H1 (cell line): ENCODE data around the gene MGARP. TPM values are rescaled to one million over a fixed set of nuclear protein-coding genes. Genes with fewer than 3 reads are reported as not detected.

Experiments used
- BCL11A ChIP-seq, 2 experiments: IDR thresholded peaks; one replicate each; pipeline ENCODE4 v1.6.1; 2011; ENCODE audit warnings: low read depth in 2 of 2, low read length in 2 of 2, mild to moderate bottlenecking in 2 of 2
- CHD1 ChIP-seq: IDR thresholded peaks from 2 replicates; pipeline ENCODE4 v1.6.1; 2012; ENCODE audit warnings: low read depth, low read length, improper control_type of control experiment
- CTBP2 ChIP-seq: IDR thresholded peaks from 2 replicates; pipeline ENCODE4 v1.7.0; 2011; ENCODE audit warnings: borderline replicate concordance, mild to moderate bottlenecking, moderate library complexity, mixed read lengths, low read length; ENCODE audit not compliant: insufficient read depth, insufficient read length
- EGR1 ChIP-seq: IDR thresholded peaks from 2 replicates; pipeline ENCODE4 v1.6.1; 2011; ENCODE audit warnings: low read depth, low read length, borderline replicate concordance
- GTF2F1 ChIP-seq: IDR thresholded peaks from 2 replicates; pipeline ENCODE4 v1.6.1; 2012; ENCODE audit warnings: low read depth, low read length, improper control_type of control experiment, borderline replicate concordance
- HDAC2 ChIP-seq, 2 experiments: fragments of 300-600 bp in 1 of 2; sonication (generic) in 1 of 2; IDR thresholded peaks; 2 replicates each; pipeline ENCODE4 v1.6.1; 2011 to 2012; ENCODE audit warnings: low read depth in 2 of 2, low read length in 2 of 2, mild to moderate bottlenecking in 2 of 2, moderate library complexity in 2 of 2, borderline replicate concordance in 1 of 2, inconsistent platforms in 1 of 2
- JUN ChIP-seq: IDR thresholded peaks from 2 replicates; pipeline ENCODE4 v1.6.1; 2011; ENCODE audit warnings: low read depth, mild to moderate bottlenecking, improper control_type of control experiment, low read length
- MAX ChIP-seq: IDR thresholded peaks from 2 replicates; pipeline ENCODE4 v1.6.1; 2012; ENCODE audit warnings: inconsistent platforms
- POLR2A ChIP-seq, 2 experiments: IDR thresholded peaks; 1 replicate in 1 of 2; 2 replicates in 1 of 2; pipeline ENCODE4 v1.6.1; 2011; ENCODE audit warnings: low read depth in 2 of 2, low read length in 2 of 2, mild to moderate bottlenecking in 2 of 2; ENCODE audit errors: control extremely low read depth in 1 of 2
- RAD21 ChIP-seq, 2 experiments: IDR thresholded peaks in 1 of 2; conservative IDR thresholded peaks in 1 of 2; 2 replicates each; pipeline ENCODE4 v1.6.1; 2011; ENCODE audit warnings: low read depth in 2 of 2, low read length in 2 of 2, improper control_type of control experiment in 1 of 2, inconsistent platforms in 1 of 2, mild to moderate bottlenecking in 1 of 2, moderate library complexity in 1 of 2
- RXRA ChIP-seq: IDR thresholded peaks from 2 replicates; pipeline ENCODE4 v1.6.1; 2011; ENCODE audit warnings: low read depth, mild to moderate bottlenecking, low read length, moderate library complexity; ENCODE audit not compliant: insufficient read depth
- SIX5 ChIP-seq: IDR thresholded peaks from 2 replicates; pipeline ENCODE4 v1.6.1; 2011; ENCODE audit warnings: mild to moderate bottlenecking, low read depth, low read length
- SP4 ChIP-seq: IDR thresholded peaks from 2 replicates; pipeline ENCODE4 v1.6.1; 2012; ENCODE audit warnings: low read length, inconsistent platforms
- SRF ChIP-seq: IDR thresholded peaks from 2 replicates; pipeline ENCODE4 v1.6.1; 2011; ENCODE audit warnings: mild to moderate bottlenecking, low read depth, low read length, moderate library complexity
- SUZ12 ChIP-seq: fragments of 200-600 bp; sonication (generic); IDR thresholded peaks from 2 replicates; pipeline ENCODE4 v1.6.1; 2012; ENCODE audit warnings: mild to moderate bottlenecking, inconsistent platforms, low read length, moderate library complexity, mixed read lengths
- TAF7 ChIP-seq: optimal IDR thresholded peaks from 2 replicates; pipeline ENCODE3; 2011; ENCODE audit warnings: low read depth, mild to moderate bottlenecking, inconsistent platforms, low read length, moderate library complexity, borderline replicate concordance
- TEAD4 ChIP-seq: IDR thresholded peaks from 2 replicates; pipeline ENCODE4 v1.6.1; 2012; ENCODE audit warnings: low read depth, low read length, inconsistent platforms, mixed read lengths
- polyA plus RNA-seq, 7 experiments: library from polyadenylated mRNA; depleted of rRNA in 3 of 7; stranded (reverse) in 5 of 7; unstranded in 2 of 7; fragments of >200 nt in 5 of 7; fragments of 200-250 nt in 2 of 7; gene quantifications; 1 replicate in 5 of 7; 2 replicates in 1 of 7; 4 replicates in 1 of 7; pipeline versions ENCODE4 v1.2.1 to v1.2.3, GENCODE V29; 2011 to 2013; ENCODE audit warnings: missing spikeins in 2 of 7, mixed read lengths in 2 of 7
- total RNA-seq: library from RNA; stranded (reverse); fragmentation: NEBNext Ultra II Directional; extraction: Animal tissue kit (Norgen Biotek cat#: 25700); gene quantifications from 2 replicates; pipeline ENCODE4 v1.2.1, GENCODE V29; 2021
- TF ChIP-seq, protein P1 (sequence below): IDR thresholded peaks from 2 replicates; pipeline ENCODE4 v1.6.1; 2012; ENCODE audit warnings: inconsistent platforms
- TF ChIP-seq, protein P2 (sequence below): IDR thresholded peaks from 2 replicates; pipeline ENCODE4 v1.6.1; 2011; ENCODE audit warnings: low read depth, mild to moderate bottlenecking, low read length; ENCODE audit not compliant: insufficient read depth
- TF ChIP-seq, protein P3 (sequence below): IDR thresholded peaks from 2 replicates; pipeline ENCODE4 v1.6.1; 2012; ENCODE audit warnings: low read length, inconsistent platforms

The MGARP gene
- total and polyA plus RNA-seq, 2 of the 8 experiments (the other 6 are each of a cell fraction or from before 2014, with no cell fraction given): 2.8 to 4.5 TPM

GRCh38 chr4:139301113-139301820 lies 21.2 kb upstream of the MGARP start, which contains the start of gene NAA15 (continued):
- TF ChIP-seq BCL11A (IDR thresholded peaks at IDR 0.05; ENCODE audit: low read depth in 2 of 2, low read length in 2 of 2): no peak
- no peak for TF ChIP-seq TEAD4
- TF ChIP-seq, protein P1, sequence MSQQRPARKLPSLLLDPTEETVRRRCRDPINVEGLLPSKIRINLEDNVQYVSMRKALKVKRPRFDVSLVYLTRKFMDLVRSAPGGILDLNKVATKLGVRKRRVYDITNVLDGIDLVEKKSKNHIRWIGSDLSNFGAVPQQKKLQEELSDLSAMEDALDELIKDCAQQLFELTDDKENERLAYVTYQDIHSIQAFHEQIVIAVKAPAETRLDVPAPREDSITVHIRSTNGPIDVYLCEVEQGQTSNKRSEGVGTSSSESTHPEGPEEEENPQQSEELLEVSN: peak; percentile 84
- peak; percentile 56; the same call in 1 of the 2 replicates for TF ChIP-seq GTF2F1
- TF ChIP-seq CHD1: no peak; the same call in 1 of the 2 replicates
- peak; percentile 57 for TF ChIP-seq TAF7
- TF ChIP-seq HDAC2 (IDR thresholded peaks at IDR 0.05; ENCODE audit: borderline replicate concordance in 1 of 2, low read depth in 2 of 2, low read length in 2 of 2): peak; percentile 65 to 96; a peak in 3 of 4 replicates
- TF ChIP-seq EGR1: 0 out of 2 replicates have a peak, but pooled peaks have one; percentile 5
- no peak for TF ChIP-seq JUN
- no peak for TF ChIP-seq SRF
- no peak; the same call in 1 of the 2 replicates for TF ChIP-seq SUZ12
- no peak for TF ChIP-seq RXRA
- 0 out of 2 replicates have a peak, but pooled peaks have one; percentile 75 for TF ChIP-seq SP4
- TF ChIP-seq, protein P2, sequence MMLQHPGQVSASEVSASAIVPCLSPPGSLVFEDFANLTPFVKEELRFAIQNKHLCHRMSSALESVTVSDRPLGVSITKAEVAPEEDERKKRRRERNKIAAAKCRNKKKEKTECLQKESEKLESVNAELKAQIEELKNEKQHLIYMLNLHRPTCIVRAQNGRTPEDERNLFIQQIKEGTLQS: no peak
- TF ChIP-seq SIX5: no peak
- TF ChIP-seq CTBP2: no peak
- no peak; a peak in 1 of 3 replicates for TF ChIP-seq POLR2A (IDR thresholded peaks at IDR 0.05; ENCODE audit: control extremely low read depth in 1 of 2, low read depth in 2 of 2, low read length in 2 of 2)
- TF ChIP-seq MAX: peak; percentile 91
- TF ChIP-seq, protein P3, sequence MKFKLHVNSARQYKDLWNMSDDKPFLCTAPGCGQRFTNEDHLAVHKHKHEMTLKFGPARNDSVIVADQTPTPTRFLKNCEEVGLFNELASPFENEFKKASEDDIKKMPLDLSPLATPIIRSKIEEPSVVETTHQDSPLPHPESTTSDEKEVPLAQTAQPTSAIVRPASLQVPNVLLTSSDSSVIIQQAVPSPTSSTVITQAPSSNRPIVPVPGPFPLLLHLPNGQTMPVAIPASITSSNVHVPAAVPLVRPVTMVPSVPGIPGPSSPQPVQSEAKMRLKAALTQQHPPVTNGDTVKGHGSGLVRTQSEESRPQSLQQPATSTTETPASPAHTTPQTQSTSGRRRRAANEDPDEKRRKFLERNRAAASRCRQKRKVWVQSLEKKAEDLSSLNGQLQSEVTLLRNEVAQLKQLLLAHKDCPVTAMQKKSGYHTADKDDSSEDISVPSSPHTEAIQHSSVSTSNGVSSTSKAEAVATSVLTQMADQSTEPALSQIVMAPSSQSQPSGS: no peak
- peak in 1 of 2 experiments; percentile 10; a peak in 2 of 4 replicates for TF ChIP-seq RAD21 (IDR thresholded peaks at IDR 0.05 in 1 of 2, conservative IDR thresholded peaks at IDR 0.05 in 1 of 2; ENCODE audit: low read depth in 2 of 2, low read length in 2 of 2)
